HuH-7.5 (cell line): ENCODE results near the gene COL6A3.
"Not testable (repeated sequence)": the region's sequence is repeated elsewhere in the genome, so short reads cannot be mapped to it uniquely, and the experiment has no call there.

Experiments
- DNase-seq: peaks from one replicate; pipeline ENCODE4 v3.0.0; 2011; ENCODE audit warnings: low spot score

COL6A3 gene

DNA sequence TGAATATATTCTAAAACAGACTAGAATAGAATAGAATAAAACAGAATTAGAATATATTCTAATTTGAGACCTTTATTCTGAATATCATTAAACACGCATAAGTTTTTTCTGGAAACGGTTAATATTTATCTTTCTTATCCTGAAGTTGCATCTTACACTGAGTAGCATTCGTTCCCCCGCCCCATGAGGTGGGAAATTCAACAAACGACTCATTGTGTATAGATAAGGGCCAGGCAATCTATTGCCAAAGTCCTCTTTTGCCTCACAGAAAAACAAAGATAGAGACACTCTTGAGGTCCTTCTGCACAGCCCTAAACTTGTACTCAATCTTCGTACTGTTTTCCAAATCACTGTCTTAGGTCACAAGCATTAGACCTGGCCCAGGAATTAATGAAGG, 98.1 kb downstream of the COL6A3 start:
- DNase-seq, result no peak

- DNase-seq, result no peak
Observed at GRCh38 chr2:237315170-237315828, 98.7 kb downstream of the COL6A3 start.

DNA sequence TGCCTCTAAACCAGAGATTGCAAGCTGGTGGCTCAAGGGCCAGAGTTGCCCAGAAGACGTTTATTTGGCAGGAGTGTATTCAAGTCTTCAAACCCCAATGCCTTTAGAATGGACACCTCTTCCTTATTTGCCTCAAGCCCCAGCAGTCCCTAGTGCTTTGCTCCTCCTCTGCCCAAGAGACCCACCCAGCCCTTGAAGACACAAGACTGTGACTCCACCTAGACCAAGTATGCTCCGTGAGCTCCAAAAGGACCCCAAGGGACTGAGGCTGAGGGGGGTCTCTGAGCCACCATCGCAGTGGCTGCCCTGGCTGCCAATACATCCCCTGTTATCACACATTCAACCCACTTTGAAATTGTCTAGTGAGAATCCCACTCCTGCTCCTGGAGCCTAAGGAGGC, 99.3 kb downstream of the COL6A3 start:
- no peak for DNase-seq

- DNase-seq, result no peak
Observed at GRCh38 chr2:237314198-237314597, 99.8 kb downstream of the COL6A3 start.

GRCh38 chr2:237312021-237312755, 101.8 kb downstream of the COL6A3 start:
- DNase-seq, result no peak

GRCh38 chr2:237310515-237311114, 103.3 kb downstream of the COL6A3 start:
- no peak for DNase-seq

DNA sequence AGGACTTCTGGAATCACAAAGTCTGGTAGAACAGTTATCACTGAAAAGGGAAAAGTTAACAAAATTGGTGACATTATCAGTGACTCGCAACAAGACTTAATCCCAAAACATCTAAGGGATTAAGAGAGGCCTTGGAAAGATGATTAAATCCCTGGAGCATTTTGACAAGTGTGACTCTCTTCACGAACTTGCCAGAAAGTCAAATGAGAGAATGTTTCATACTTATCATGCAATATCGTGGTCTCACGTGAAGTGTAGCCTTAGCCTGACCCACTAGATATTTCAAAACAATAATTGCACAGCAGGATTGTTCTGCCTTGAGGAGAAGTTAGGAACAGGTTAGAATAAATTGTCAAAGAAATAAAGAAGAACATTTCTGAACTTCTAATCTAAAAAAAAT, 104.5 kb downstream of the COL6A3 start:
- DNase-seq, result no peak

- DNase-seq, result no peak
Observed at GRCh38 chr2:237309011-237309410, 105.0 kb downstream of the COL6A3 start.

- no peak for DNase-seq
Observed at GRCh38 chr2:237307474-237307873, 106.5 kb downstream of the COL6A3 start.

DNA sequence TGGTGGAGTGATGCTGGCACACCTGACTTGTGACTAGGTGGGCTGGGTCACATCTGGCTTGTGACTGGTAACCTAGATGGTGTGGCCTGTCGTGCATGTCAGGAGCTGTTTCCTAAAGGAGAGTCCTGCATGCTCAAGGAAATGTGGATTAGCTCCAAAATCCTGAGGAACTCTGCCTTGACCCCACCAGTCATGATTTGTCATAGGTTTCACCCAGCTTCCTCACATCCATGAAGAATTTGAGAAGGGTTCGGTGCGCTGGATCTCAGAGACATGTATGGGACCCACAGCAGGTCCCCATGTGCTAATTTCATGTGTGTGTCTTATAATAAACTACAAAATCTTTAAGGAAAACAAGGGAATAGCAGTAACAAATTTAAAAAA, 107.2 kb downstream of the COL6A3 start:
- DNase-seq, result no peak

DNA sequence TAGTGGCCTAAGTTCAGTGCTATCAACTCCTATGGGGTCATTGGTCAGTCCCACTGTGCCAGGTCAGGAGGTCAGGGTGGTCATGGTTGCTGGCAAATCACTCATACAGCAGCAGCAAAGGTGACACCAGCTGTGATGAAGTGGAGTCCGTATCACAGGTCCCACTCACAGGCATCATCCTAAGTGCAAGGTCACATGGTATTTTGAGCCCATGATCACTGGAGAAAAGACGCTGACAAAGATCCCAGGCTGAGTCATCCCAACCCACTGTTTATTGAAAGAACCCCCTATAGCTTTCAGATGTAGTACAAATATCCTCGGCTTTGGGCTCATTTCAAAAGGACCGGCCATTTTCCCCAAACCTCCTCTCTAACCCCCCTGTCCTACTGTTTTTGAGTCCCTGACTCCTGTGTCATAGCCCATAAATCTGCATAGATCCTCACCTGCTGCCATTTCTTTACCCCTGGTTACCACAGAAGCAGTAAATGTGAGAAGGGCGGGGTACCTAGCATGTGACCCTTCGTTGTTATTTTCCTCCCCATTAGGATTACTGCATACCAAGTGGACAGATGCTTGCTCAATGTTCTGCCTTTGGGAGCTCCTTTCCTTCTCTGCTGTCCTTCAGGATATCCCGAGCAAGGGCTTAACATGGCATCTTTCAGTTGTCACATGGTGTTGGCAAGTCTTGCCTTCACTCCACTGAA, 107.7 kb downstream of the COL6A3 start:
- DNase-seq, result no peak

GRCh38 chr2:237305579-237305978, 108.4 kb downstream of the COL6A3 start:
- DNase-seq, result no peak

DNA sequence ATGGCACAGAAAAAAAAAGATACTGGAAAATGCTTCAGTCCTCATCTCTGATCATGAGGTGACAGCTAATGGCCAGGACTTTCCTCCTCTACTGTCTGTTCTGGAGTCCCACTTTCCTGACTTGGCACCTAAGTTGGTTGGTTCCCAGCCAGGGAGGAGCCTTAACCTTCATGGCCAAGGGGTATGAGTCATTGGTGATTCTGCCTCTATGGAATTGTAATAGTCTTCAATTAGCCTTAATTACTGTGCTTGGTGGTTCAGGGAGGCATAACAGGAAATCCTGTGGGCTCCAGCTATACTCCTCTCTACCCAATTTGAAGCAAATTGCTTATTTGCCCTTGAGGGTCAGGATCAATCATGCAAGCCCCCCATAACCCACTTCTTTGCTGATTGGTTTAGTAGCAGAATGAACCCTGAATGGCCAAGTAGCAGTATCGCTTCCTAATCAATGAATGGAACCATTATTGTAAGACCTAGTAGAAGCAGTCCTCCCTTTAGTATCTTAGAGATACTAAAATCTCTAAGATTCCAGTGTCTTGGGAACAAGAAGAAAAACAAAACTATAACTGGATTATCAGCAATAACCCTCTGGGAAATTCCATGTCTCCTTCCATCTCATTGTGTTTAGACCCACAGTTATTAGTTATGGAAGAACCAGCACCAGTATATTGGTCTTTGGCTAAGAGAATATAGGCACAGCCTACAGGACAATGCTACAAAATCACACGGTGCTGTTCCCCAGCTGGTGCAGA, 109.0 kb downstream of the COL6A3 start:
- no peak for DNase-seq

- not testable (repeated sequence) for DNase-seq
Observed at GRCh38 chr2:237303244-237303643, 110.7 kb downstream of the COL6A3 start.

GRCh38 chr2:237301595-237301994, 112.4 kb downstream of the COL6A3 start:
- no peak for DNase-seq

DNA sequence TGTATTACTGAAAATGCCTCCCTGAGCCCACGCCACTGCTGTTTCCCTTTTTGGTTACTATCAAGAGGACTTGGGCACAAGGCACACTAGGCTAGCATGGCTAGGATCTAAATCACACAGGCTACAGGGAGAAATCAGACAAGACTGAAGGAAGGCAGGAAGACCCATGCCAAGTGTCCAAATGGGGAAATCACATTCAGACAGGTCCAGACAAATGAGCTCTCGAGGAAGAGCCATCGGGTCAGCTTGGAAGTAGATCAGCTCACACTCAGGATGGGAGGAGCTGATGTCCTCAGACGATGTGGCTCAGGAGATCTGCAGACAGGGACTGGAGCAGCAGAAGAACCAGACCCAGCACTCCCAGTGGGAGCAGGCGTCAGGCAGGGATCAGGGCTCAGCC, 113.2 kb downstream of the COL6A3 start:
- no peak for DNase-seq

DNA sequence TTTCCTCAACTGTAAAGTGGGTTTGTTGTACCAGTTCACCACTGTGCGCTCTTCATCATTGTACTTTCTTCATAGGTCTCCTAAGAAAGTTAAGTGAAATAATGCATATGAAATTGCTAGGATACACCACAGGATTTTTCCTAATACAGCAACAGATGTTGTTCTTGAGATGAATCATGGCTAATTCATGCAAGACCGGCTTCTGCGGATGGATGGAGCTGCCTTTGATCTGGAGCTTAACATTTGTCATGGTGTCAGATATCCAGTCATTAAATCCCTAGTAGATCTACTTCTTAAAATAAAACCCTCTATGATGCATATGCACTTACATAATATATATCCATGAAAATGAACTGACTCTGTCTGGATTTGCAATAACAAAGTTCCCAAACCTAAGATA, 114.1 kb downstream of the COL6A3 start:
- no peak for DNase-seq

DNA sequence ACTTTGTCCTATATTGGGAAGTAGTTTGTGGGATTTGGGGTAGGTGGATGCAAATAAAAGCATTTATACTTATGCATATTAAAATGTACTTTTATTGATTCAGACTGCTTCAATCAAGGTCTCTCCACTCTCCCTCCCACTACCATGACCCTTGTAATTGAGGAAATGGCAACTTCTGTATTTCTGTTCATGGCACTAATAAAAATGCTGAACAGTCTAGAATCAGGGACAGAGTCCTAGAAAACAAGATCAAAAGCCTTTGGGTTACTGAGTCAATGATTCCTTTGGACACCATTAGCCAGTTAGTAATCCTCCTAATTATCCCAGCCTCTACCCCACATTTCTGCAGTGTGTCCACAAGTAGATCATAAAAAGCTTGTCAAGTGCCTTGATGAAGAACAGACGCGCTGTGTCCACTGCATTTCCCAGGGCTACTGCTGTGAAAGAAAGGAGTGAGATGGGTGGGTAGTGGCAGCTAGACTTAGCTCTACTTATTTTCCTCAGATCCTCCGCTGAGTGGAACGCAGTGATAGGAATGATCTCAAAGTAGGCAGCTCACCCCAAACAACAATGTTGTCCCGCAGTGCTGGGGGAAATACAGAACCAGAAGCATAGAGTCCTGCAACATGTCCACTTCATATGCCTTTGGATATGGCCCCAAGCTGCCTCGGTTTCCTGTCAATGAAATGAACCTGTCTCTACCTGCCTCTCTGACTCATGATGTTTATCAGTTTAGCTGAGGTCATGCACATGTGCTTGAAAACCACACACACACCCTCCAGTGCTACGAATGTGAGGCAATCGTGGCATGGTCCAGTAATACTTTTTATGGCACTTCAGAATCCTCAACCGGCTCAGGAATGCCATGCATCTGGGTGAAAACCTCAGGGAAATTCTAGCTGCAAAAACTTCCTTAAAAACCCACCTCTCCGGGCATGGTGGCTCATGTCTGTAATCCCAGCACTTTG, 115.5 kb downstream of the COL6A3 start:
- no peak for DNase-seq

DNA sequence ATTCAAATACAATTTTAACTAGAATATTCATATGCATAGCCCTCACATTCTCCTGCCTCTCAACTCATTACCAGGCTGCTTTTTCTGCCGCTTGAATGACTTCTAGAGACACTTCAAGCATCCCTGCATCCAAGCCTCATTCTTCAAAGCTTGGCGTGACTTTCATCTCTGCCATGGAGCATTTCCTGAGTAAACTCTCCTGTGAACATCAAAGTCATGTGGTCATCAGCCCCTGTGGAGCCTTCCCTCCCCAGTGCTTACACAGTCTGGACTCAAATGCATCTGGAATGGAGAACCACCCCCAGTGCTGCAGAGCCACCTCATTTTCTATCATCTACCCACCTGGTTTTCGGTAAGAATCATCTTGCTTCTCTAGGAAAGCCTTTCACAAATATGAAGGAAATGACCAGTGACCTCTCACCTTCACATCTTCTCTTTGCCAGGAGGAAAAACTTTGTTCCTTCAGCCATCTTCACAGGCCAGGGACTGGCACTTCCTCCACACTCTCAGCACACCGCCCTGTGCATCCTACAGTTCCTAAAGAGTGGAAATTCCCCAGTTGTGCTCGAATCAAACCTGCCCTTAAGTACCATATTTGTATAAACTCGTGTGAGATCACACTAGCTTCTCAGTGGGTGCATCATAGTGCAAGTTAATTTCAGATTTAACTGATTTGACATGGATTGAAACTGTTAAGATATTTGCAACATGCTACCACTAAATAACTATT, 116.4 kb downstream of the COL6A3 start:
- DNase-seq, result no peak

DNA sequence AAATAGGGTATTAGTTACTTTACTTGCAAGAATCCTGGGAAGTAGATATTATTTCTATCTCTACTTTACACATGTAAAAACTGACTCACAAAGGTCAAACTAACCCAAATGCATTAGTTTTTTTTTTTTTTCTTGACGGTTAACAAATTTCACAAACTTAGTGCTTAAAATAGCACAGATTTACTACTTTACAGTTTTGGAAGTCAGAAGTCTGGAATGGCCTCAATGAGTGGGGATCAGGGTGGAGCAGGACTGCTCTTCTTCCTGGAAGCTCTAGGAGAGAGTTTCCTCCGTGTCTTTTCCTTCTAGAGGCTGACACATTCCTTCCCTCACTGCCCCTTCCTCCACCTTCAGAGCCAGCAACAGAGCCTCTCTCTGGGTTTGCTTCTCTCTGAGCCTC, 117.2 kb downstream of the COL6A3 start:
- no peak for DNase-seq
